CD4-positive, CD25-positive, alpha-beta regulatory T cell (primary cell): ENCODE measurements around the gene USP15. TPM values are rescaled to one million over a fixed set of nuclear protein-coding genes. Genes with fewer than 3 reads are reported as not detected.

Source experiments
- ATAC-seq, 2 donors: fragments of 150-1000 bp; cut with Tn5 transposase; one replicate each; pipeline ENCODE4 v1.10.0; 2021; ENCODE audit warnings: low read depth in 2 of 2, moderate number of reproducible peaks in 2 of 2, moderate library complexity in 1 of 2
- DNase-seq, 3 donors: peaks; one replicate each; pipeline versions ENCODE4 v3.0.0 to v3.0.0-alpha.2; 2012 to 2022; ENCODE audit warnings: mixed read lengths in 1 of 3
- H3K27ac ChIP-seq: one replicate; pipeline ENCODE4 v1.7.0; 2013; ENCODE audit warnings: mild to moderate bottlenecking, low read length; ENCODE audit not compliant: insufficient read depth, poor library complexity, severe bottlenecking
- H3K27me3 ChIP-seq: one replicate; pipeline ENCODE4 v1.7.0; 2013; ENCODE audit warnings: low read length; ENCODE audit not compliant: control insufficient read depth, insufficient read depth
- H3K36me3 ChIP-seq: one replicate; pipeline ENCODE4 v1.7.0; 2013; ENCODE audit warnings: mild to moderate bottlenecking, low read length, moderate library complexity; ENCODE audit not compliant: control insufficient read depth, insufficient read depth
- H3K4me1 ChIP-seq: 2 replicates; pipeline ENCODE4 v1.7.0; 2013; ENCODE audit warnings: mild to moderate bottlenecking, low read length; ENCODE audit not compliant: insufficient read depth, control insufficient read depth, poor library complexity, severe bottlenecking
- H3K4me3 ChIP-seq: one replicate; pipeline ENCODE4 v1.7.0; 2013; ENCODE audit warnings: low read depth, mild to moderate bottlenecking, low read length, moderate library complexity
- H3K9me3 ChIP-seq, 2 experiments: 1 replicate in 1 of 2; 2 replicates in 1 of 2; pipeline ENCODE4 v1.7.0; 2013; ENCODE audit warnings: low read length in 2 of 2, mild to moderate bottlenecking in 1 of 2, moderate library complexity in 1 of 2; ENCODE audit not compliant: control insufficient read depth in 2 of 2
- H3K27ac Mint-ChIP-seq, 3 donors: one replicate each; pipeline ENCODE4 v1.8.0; 2020 to 2022; ENCODE audit warnings: mild to moderate bottlenecking in 3 of 3, mixed read lengths in 3 of 3, moderate library complexity in 2 of 3
- H3K27me3 Mint-ChIP-seq: one replicate; pipeline ENCODE4 v1.8.0; 2022; ENCODE audit warnings: mild to moderate bottlenecking, mixed read lengths
- H3K36me3 Mint-ChIP-seq: one replicate; pipeline ENCODE4 v1.8.0; 2020; ENCODE audit warnings: mixed read lengths
- H3K4me1 Mint-ChIP-seq, 4 donors: one replicate each; pipeline ENCODE4 v1.8.0; 2020 to 2022; ENCODE audit warnings: mixed read lengths in 4 of 4, mild to moderate bottlenecking in 1 of 4
- H3K4me3 Mint-ChIP-seq, 4 donors: one replicate each; pipeline ENCODE4 v1.8.0; 2020 to 2022; ENCODE audit warnings: mild to moderate bottlenecking in 4 of 4, mixed read lengths in 4 of 4, moderate library complexity in 3 of 4
- H3K9me3 Mint-ChIP-seq, 7 donors: one replicate each; pipeline ENCODE4 v1.8.0; 2020 to 2022; ENCODE audit warnings: mixed read lengths in 7 of 7, mild to moderate bottlenecking in 3 of 7, moderate library complexity in 2 of 7
- polyA plus RNA-seq, 4 donors: library from polyadenylated mRNA; unstranded; fragments of 300-500 nt; fragmentation: Illumina TruSeq; gene quantifications; one replicate each; pipeline ENCODE4 v1.2.3, GENCODE V29; 2021
- total RNA-seq: library from RNA; stranded (reverse); gene quantifications from one replicate; pipeline ENCODE4 v1.2.3, GENCODE V29; 2022

Gene USP15
- total RNA-seq (417 TPM), polyA plus RNA-seq (100 to 1,000 TPM; 183 to 214 (median 201) TPM)

GRCh38 chr12:62259993-62260732 is at the start of gene USP15:
TSS of gene USP15 (plus strand) at chr12:62260404. CDS start at chr12:62260415, 11 bp downstream.
- DNase-seq = peak; percentile 92 to 98 (median 96)
- peak within 1 kb of the TSS; percentile 97 to 100 (median 99) for H3K4me3 Mint-ChIP-seq
- peaks cover 11% of the 10 kb centered on the region for H3K36me3 ChIP-seq
- H3K4me3 ChIP-seq = peak within 1 kb of the TSS; percentile 100
- peaks cover 5% of the 10 kb centered on the region for H3K27me3 Mint-ChIP-seq
- ATAC-seq = peak; percentile 76 to 78
- H3K4me1 ChIP-seq = peaks cover 56% of the 10 kb centered on the region
- H3K27ac ChIP-seq = peak within 1 kb of the TSS; percentile 99
- no peaks in the 10 kb centered on the region for H3K9me3 ChIP-seq
- peaks cover 17 to 65% (median 43%) of the 10 kb centered on the region in 4 donors for H3K4me1 Mint-ChIP-seq
- H3K9me3 Mint-ChIP-seq = no peaks in the 10 kb centered on the region
- H3K27ac Mint-ChIP-seq = peak within 1 kb of the TSS; percentile 96 to 100 (median 99)
- H3K27me3 ChIP-seq = no peaks in the 10 kb centered on the region
- H3K36me3 Mint-ChIP-seq = peaks cover 17% of the 10 kb centered on the region

- ATAC-seq (peak; percentile 54 to 63), DNase-seq (peak; percentile 17 to 78 (median 58))
- H3K27me3 Mint-ChIP-seq = peaks cover 8% of the 10 kb centered on the region
- peaks cover 14 to 43% (median 33%) of the 10 kb centered on the region in 4 donors for H3K4me1 Mint-ChIP-seq
- H3K4me3 Mint-ChIP-seq = no peak overlapping the region
- Histone ChIP-seq H3K9me3 (no peaks in the 10 kb centered on the region), H3K27me3 (no peaks in the 10 kb centered on the region), H3K4me3 (peak overlapping the region; percentile 58), H3K27ac (no peak overlapping the region), H3K4me1 (peaks cover 15% of the 10 kb centered on the region), H3K36me3 (no peaks in the 10 kb centered on the region)
- H3K9me3 Mint-ChIP-seq = peaks cover 0 to 2% (median 0%) of the 10 kb centered on the region in 7 donors
- H3K27ac Mint-ChIP-seq = peak overlapping the region; percentile 11 to 81 (median 12)
- peaks cover 4% of the 10 kb centered on the region for H3K36me3 Mint-ChIP-seq
Observed at GRCh38 chr12:62210422-62210821, 49.8 kb upstream of the USP15 start.

GRCh38 chr12:62211510-62211909 is 48.7 kb upstream of the USP15 start:
- H3K4me3 ChIP-seq = no peak overlapping the region
- H3K27ac Mint-ChIP-seq = peak overlapping the region in 2 of 3 donors; percentile 20 to 72
- H3K4me3 Mint-ChIP-seq = no peak overlapping the region
- H3K9me3 Mint-ChIP-seq = peaks cover 0 to 3% (median 0%) of the 10 kb centered on the region in 7 donors
- DNase-seq (no peak), ATAC-seq (no peak)
- peaks cover 4% of the 10 kb centered on the region for H3K36me3 Mint-ChIP-seq
- peaks cover 23 to 54% (median 42%) of the 10 kb centered on the region in 4 donors for H3K4me1 Mint-ChIP-seq
- peaks cover 26% of the 10 kb centered on the region for H3K4me1 ChIP-seq
- no peaks in the 10 kb centered on the region for H3K9me3 ChIP-seq
- H3K27me3 Mint-ChIP-seq = peaks cover 8% of the 10 kb centered on the region
- no peaks in the 10 kb centered on the region for H3K36me3 ChIP-seq
- no peaks in the 10 kb centered on the region for H3K27me3 ChIP-seq
- no peak overlapping the region for H3K27ac ChIP-seq

GRCh38 chr12:62214846-62215245 is 45.4 kb upstream of the USP15 start:
- DNase-seq (peak in 2 of 3 donors; percentile 13 to 63), ATAC-seq (peak; percentile 57 to 59)
- peak overlapping the region; percentile 70 for H3K4me3 ChIP-seq
- H3K9me3 ChIP-seq = no peaks in the 10 kb centered on the region
- H3K4me3 Mint-ChIP-seq = peak overlapping the region; percentile 73 to 94 (median 79)
- peaks cover 38 to 70% (median 56%) of the 10 kb centered on the region in 4 donors for H3K4me1 Mint-ChIP-seq
- H3K9me3 Mint-ChIP-seq = peaks cover 0 to 3% (median 0%) of the 10 kb centered on the region in 7 donors
- peaks cover 4% of the 10 kb centered on the region for H3K27me3 Mint-ChIP-seq
- peak overlapping the region; percentile 73 for H3K27ac ChIP-seq
- peak overlapping the region; percentile 96 to 98 (median 97) for H3K27ac Mint-ChIP-seq
- peaks cover 37% of the 10 kb centered on the region for H3K4me1 ChIP-seq
- H3K36me3 ChIP-seq = no peaks in the 10 kb centered on the region
- H3K36me3 Mint-ChIP-seq = no peaks in the 10 kb centered on the region
- H3K27me3 ChIP-seq = no peaks in the 10 kb centered on the region

GRCh38 chr12:62215506-62215905 is 44.7 kb upstream of the USP15 start:
- H3K4me1 Mint-ChIP-seq = peaks cover 38 to 70% (median 52%) of the 10 kb centered on the region in 4 donors
- peak overlapping the region; percentile 73 for H3K27ac ChIP-seq
- no peaks in the 10 kb centered on the region for H3K36me3 Mint-ChIP-seq
- peak overlapping the region; percentile 73 to 94 (median 79) for H3K4me3 Mint-ChIP-seq
- DNase-seq (peak in 2 of 3 donors; percentile 55 to 63), ATAC-seq (peak; percentile 11 to 40)
- H3K36me3 ChIP-seq = no peaks in the 10 kb centered on the region
- no peaks in the 10 kb centered on the region for H3K27me3 ChIP-seq
- peaks cover 4% of the 10 kb centered on the region for H3K27me3 Mint-ChIP-seq
- peaks cover 37% of the 10 kb centered on the region for H3K4me1 ChIP-seq
- no peaks in the 10 kb centered on the region for H3K9me3 ChIP-seq
- H3K27ac Mint-ChIP-seq = peak overlapping the region; percentile 96 to 98 (median 97)
- H3K9me3 Mint-ChIP-seq = peaks cover 0 to 3% (median under 1%) of the 10 kb centered on the region in 7 donors
- H3K4me3 ChIP-seq = peak overlapping the region; percentile 70

DNA sequence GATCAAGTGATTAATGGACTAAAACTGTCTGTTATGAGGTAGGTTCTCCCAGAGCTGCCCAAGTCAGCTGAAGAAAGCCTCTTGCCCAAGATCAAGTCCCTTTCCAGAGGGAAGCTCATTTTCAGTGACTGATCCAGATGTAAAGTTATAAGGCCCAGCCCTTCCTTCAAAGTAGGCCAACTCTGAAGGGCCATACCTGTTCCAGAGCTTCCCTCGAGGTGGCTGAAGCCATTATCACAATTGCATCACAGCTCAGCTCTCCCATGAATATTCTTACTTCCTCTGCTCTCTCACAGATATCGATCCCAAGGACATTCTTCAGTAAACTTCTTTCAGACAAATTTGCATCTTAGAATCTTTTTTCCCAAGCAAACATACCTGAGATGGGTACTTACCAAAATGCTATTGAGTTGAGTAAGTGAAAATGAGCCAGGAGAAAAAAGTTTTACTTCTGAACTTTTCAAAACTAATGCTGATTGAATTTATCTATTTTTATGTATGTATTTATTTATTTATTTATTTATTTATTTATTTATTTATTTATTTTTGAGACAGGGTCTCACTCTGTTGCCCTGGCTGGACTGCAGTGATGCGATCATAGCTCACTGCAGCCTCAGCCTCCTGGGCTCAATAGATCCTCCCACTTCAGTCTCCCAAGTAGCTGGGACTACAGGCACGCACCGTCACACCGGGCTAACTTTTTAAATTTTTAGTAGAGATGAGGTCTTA is 42.6 kb upstream of the USP15 start:
- Mint-ChIP-seq H3K36me3 (no peaks in the 10 kb centered on the region), H3K27me3 (peaks cover 6% of the 10 kb centered on the region), H3K4me3 (peak overlapping the region in 1 of 4 donors; percentile 28)

DNA sequence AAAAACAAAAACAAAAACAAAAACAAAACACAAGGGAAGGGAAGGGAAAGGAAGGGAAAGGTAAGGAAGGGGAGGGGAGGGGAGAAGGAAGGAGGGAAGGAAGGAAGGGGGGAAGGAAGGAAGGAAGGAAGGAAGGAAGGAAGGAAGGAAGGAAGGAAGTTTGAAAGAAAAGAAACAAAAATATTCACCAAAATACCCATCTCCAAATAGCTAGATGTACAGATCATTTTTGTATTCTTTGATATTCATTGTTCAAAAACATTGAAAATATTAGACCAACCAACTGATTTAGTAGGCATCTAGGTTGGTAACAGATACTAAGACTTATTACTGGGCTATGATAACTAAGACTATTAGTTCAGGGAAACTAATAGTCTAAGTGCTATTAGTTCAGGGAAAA is 39.1 kb upstream of the USP15 start:
- H3K36me3 ChIP-seq = no peaks in the 10 kb centered on the region
- Mint-ChIP-seq H3K36me3 (no peaks in the 10 kb centered on the region), H3K4me3 (peak overlapping the region in 1 of 4 donors; percentile 29), H3K27me3 (peaks cover 6% of the 10 kb centered on the region), H3K9me3 (peaks cover 0 to 5% (median 0%) of the 10 kb centered on the region in 7 donors), H3K27ac (no peak overlapping the region), H3K4me1 (peaks cover 18 to 51% (median 29%) of the 10 kb centered on the region in 4 donors)
- H3K4me3 ChIP-seq = no peak overlapping the region
- H3K9me3 ChIP-seq = no peaks in the 10 kb centered on the region
- no peak for DNase-seq
- no peaks in the 10 kb centered on the region for H3K27me3 ChIP-seq
- H3K4me1 ChIP-seq = peaks cover 16% of the 10 kb centered on the region
- no peak overlapping the region for H3K27ac ChIP-seq
- ATAC-seq = no peak

More for the DNA sequence above, 42.6 kb upstream of the USP15 start:
- Mint-ChIP-seq H3K9me3 (peaks cover 0 to 5% (median 2%) of the 10 kb centered on the region in 7 donors), H3K27ac (peak overlapping the region; percentile 96 to 98 (median 97)), H3K4me1 (peaks cover 42 to 77% (median 50%) of the 10 kb centered on the region in 4 donors)
- ATAC-seq (no peak), DNase-seq (no peak)
- Histone ChIP-seq H3K9me3 (no peaks in the 10 kb centered on the region), H3K27me3 (no peaks in the 10 kb centered on the region), H3K36me3 (no peaks in the 10 kb centered on the region), H3K4me1 (peaks cover 37% of the 10 kb centered on the region), H3K27ac (peak overlapping the region; percentile 73), H3K4me3 (no peak overlapping the region)
